GM18951 (cell line): Measurements from ENCODE around the gene RTL3.

ENCODE experiments used
- POLR2A ChIP-seq: IDR thresholded peaks from 4 replicates; pipeline ENCODE4 v1.6.1; 2011; ENCODE audit warnings: mild to moderate bottlenecking; ENCODE audit not compliant: insufficient read length, insufficient read depth; ENCODE audit errors: extremely low read depth
- in situ Hi-C: fragments of 300-500 bp; cut with MboI; formaldehyde crosslinking; loops from one replicate; pipeline ENCODE4 v1.12.0; 2022; ENCODE audit warnings: low sequenced_read_pairs, mixed read lengths, inconsistent platforms; ENCODE audit not compliant: unreplicated experiment

RTL3 gene, protein sequence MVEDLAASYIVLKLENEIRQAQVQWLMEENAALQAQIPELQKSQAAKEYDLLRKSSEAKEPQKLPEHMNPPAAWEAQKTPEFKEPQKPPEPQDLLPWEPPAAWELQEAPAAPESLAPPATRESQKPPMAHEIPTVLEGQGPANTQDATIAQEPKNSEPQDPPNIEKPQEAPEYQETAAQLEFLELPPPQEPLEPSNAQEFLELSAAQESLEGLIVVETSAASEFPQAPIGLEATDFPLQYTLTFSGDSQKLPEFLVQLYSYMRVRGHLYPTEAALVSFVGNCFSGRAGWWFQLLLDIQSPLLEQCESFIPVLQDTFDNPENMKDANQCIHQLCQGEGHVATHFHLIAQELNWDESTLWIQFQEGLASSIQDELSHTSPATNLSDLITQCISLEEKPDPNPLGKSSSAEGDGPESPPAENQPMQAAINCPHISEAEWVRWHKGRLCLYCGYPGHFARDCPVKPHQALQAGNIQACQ

GRCh38 chrX:78658845-78659744 lies at the start of gene RTL3:
RTL3 (minus strand) TSS chrX:78659328; CDS start chrX:78658420, 908 bp downstream.
- in situ Hi-C loops = no loop called here
- no peak for TF ChIP-seq POLR2A

- in situ Hi-C loops = no loop called here
- TF ChIP-seq POLR2A = no peak
These were observed 49.7 kb upstream of the RTL3 start for GRCh38 chrX:78708816-78709215.

DNA sequence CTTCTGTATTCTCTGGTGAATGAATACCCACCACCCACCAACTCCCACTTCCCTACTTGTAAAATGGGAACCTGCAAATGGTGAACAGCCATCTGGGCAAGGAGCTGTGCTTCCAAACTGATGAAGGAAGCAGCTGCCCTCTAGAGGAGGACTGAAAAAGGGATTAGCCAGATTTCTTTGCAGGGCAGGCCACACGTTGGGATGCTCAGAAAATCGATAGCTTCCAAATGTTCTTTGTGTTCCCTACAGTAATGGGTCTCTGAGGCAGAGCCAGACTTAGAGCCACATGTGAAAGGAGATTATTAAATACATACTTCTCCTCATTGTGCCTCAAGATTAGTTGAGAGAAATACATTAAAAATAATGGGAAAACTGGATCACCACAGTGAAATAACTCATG lies 49.1 kb upstream of the RTL3 start:
- in situ Hi-C loops = no loop called here
- TF ChIP-seq POLR2A = no peak

- in situ Hi-C loops = no loop called here
- TF ChIP-seq POLR2A = no peak
These were observed 46.9 kb upstream of the RTL3 start for GRCh38 chrX:78706071-78706470.

DNA sequence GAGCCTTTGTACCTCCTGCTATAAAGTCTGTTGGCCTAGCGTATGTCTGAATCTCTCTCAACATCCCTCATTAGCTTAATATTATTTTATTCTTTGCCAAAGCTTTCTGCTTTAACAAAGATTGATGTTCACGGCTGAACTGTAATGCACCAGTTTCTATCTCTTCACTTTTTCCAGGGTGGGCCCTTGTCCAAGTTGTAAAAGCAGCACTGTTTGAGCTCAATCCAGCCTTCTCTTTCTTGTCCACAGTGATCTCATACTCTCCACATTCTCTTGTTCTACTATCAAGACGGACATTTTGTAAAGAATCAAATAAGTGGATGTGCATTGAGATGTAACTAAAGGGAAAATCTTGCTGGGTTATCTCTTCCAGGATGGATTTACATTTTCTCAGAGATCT lies 34.4 kb upstream of the RTL3 start:
- in situ Hi-C loops = no loop called here
- TF ChIP-seq POLR2A = no peak

DNA sequence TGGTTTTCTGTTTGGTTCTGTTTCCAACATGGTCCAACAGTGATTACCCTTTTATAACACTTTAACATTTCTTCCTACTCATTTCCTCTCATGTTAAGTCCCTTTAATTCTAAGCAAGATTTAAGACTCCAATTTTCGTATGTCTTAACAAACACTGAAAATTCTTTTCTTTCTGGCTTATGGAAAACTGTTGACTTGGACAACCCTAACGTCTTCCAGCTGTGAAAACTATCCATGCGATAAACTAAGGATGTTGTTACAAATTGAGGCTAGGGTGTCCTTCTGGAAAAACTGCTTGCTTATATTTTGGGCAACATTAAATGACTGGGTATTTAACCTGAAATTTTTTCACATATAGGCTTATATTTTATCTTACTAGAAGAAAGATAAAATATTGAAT lies 33.9 kb upstream of the RTL3 start:
- TF ChIP-seq POLR2A = no peak
- in situ Hi-C loops = no loop called here

GRCh38 chrX:78687586-78687985 lies 28.5 kb upstream of the RTL3 start:
- in situ Hi-C loops = no loop called here
- TF ChIP-seq POLR2A = no peak

- no peak for TF ChIP-seq POLR2A
- in situ Hi-C loops = no loop called here
These were observed 14.1 kb upstream of the RTL3 start for GRCh38 chrX:78673246-78673645.

GRCh38 chrX:78665342-78665741 lies 6.2 kb upstream of the RTL3 start:
- in situ Hi-C loops = no loop called here
- no peak for TF ChIP-seq POLR2A

DNA sequence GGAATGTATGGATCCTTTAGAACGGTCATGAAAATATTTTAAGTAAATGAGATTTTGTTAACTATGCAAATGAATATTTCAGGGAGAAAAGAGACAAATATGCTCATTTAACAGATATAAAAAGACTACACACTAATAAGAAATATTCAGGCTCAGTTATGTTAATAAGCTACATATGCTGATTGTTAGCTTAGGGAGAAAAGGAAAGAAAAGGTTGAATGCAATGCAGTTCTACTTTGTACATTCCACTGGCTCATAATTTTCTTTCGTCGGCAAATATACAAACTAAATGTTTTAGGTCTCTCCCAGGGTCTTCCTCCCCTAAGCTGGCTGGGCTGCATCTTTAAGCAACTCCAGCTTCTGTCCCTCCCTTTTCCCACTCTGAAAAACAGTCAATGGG lies 2.7 kb upstream of the RTL3 start:
- TF ChIP-seq POLR2A = no peak
- in situ Hi-C loops = no loop called here

DNA sequence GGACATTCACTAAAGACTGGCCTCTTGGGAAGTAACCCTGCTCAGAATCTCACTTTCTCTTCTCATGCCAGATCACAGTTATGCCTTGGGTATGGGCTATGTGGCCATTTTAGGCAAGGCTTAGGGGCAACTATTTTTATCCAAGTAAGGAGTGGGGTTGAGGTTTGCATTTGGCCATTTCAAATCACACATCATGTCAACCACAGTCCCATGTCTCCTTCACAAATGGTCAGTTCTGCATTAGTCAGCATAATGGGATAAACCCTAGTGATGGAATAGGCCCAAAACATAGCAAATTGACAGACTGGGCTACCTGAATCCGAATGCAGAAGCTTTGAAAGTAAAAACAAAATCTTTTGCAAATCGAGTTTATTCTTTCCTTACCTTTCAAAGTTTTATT lies 827 bp upstream of the RTL3 start:
- TF ChIP-seq POLR2A = no peak
- in situ Hi-C loops = no loop called here

- TF ChIP-seq POLR2A = no peak
- in situ Hi-C loops = no loop called here
These were observed 714 bp downstream of the RTL3 start for GRCh38 chrX:78658414-78658813.

GRCh38 chrX:78655642-78656041 lies 3.5 kb downstream of the RTL3 start:
- in situ Hi-C loops = no loop called here
- no peak for TF ChIP-seq POLR2A
